Liver (tissue), 9 donors: ENCODE results near the gene PHLPP1. TPM values are rescaled to one million over a fixed set of nuclear protein-coding genes. Genes with fewer than 3 reads are reported as not detected.

Source experiments
- DNase-seq: peaks from one replicate; pipeline ENCODE4 v3.0.0-alpha.2; 2017; ENCODE audit warnings: low spot score
- H3K27ac ChIP-seq, 2 donors: one replicate each; pipeline ENCODE4 v1.7.0; 2013; ENCODE audit warnings: inconsistent platforms in 2 of 2, low read length in 2 of 2, control low read depth in 1 of 2, low read depth in 1 of 2, mild to moderate bottlenecking in 1 of 2
- H3K27me3 ChIP-seq, 4 donors: one replicate each; pipeline versions ENCODE4 v1.6.1 to v1.7.0; 2013; ENCODE audit warnings: low read length in 3 of 4, inconsistent platforms in 1 of 4, mild to moderate bottlenecking in 1 of 4, moderate library complexity in 1 of 4; ENCODE audit not compliant: control insufficient read depth in 4 of 4, insufficient read depth in 4 of 4
- H3K36me3 ChIP-seq, 4 donors: one replicate each; pipeline versions ENCODE4 v1.6.1 to v1.7.0; 2013; ENCODE audit warnings: low read length in 3 of 4, mild to moderate bottlenecking in 3 of 4, low read depth in 1 of 4, moderate library complexity in 1 of 4; ENCODE audit not compliant: control insufficient read depth in 4 of 4, insufficient read depth in 3 of 4
- H3K4me1 ChIP-seq, 4 donors: one replicate each; pipeline versions ENCODE4 v1.6.1 to v1.7.0; 2013; ENCODE audit warnings: low read length in 3 of 4, mild to moderate bottlenecking in 3 of 4, moderate library complexity in 1 of 4; ENCODE audit not compliant: control insufficient read depth in 4 of 4, insufficient read depth in 4 of 4
- H3K4me3 ChIP-seq, 3 donors: one replicate each; pipeline versions ENCODE4 v1.6.1 to v1.7.0; 2013; ENCODE audit warnings: low read length in 3 of 3, control low read depth in 1 of 3, low read depth in 1 of 3, mild to moderate bottlenecking in 1 of 3
- H3K9ac ChIP-seq, 2 donors: one replicate each; pipeline ENCODE4 v1.7.0; 2013; ENCODE audit warnings: low read length in 2 of 2, mild to moderate bottlenecking in 2 of 2, moderate library complexity in 2 of 2, control low read depth in 1 of 2, low read depth in 1 of 2
- H3K9me3 ChIP-seq, 4 donors: one replicate each; pipeline versions ENCODE4 v1.6.1 to v1.7.0; 2013; ENCODE audit warnings: low read length in 3 of 4; ENCODE audit not compliant: control insufficient read depth in 4 of 4
- EGR1 ChIP-seq, 2 donors: IDR thresholded peaks; 2 replicates each; pipeline ENCODE4 v1.6.1; 2016 to 2018; ENCODE audit warnings: antibody characterized with exemption in 2 of 2, low read depth in 2 of 2
- FOXA1 ChIP-seq: IDR thresholded peaks from 2 replicates; pipeline ENCODE4 v1.6.1; 2016; ENCODE audit warnings: antibody characterized with exemption
- FOXA2 ChIP-seq: IDR thresholded peaks from 2 replicates; pipeline ENCODE4 v1.6.1; 2016; ENCODE audit warnings: antibody characterized with exemption
- GABPA ChIP-seq, 2 donors: IDR thresholded peaks in 1 of 2; conservative IDR thresholded peaks in 1 of 2; 2 replicates each; pipeline ENCODE4 v1.6.1; 2016; ENCODE audit warnings: antibody characterized with exemption in 2 of 2, mild to moderate bottlenecking in 1 of 2, moderate library complexity in 1 of 2
- HNF4A ChIP-seq, 2 donors: conservative IDR thresholded peaks; 2 replicates each; pipeline ENCODE4 v1.6.1; 2016; ENCODE audit warnings: antibody characterized with exemption in 2 of 2, mild to moderate bottlenecking in 2 of 2
- HNF4G ChIP-seq: IDR thresholded peaks from 2 replicates; pipeline ENCODE4 v1.6.1; 2016; ENCODE audit warnings: antibody characterized with exemption
- JUND ChIP-seq, 2 donors: IDR thresholded peaks; 2 replicates each; pipeline ENCODE4 v1.6.1; 2016; ENCODE audit warnings: antibody characterized with exemption in 2 of 2
- NR2F2 ChIP-seq: IDR thresholded peaks from 2 replicates; pipeline ENCODE4 v1.6.1; 2016; ENCODE audit warnings: antibody characterized with exemption
- RAD21 ChIP-seq, 2 donors: IDR thresholded peaks; 2 replicates each; pipeline ENCODE4 v1.6.1; 2016; ENCODE audit warnings: antibody characterized with exemption in 2 of 2, mild to moderate bottlenecking in 2 of 2
- RXRA ChIP-seq, 2 donors: IDR thresholded peaks; 2 replicates each; pipeline ENCODE4 v1.6.1; 2017 to 2018; ENCODE audit warnings: antibody characterized with exemption in 2 of 2, mild to moderate bottlenecking in 1 of 2
- SP1 ChIP-seq: IDR thresholded peaks from 2 replicates; pipeline ENCODE4 v1.6.1; 2018; ENCODE audit warnings: antibody characterized with exemption, mild to moderate bottlenecking
- TAF1 ChIP-seq: conservative IDR thresholded peaks from 2 replicates; pipeline ENCODE4 v1.6.1; 2016; ENCODE audit warnings: antibody characterized with exemption, mild to moderate bottlenecking
- YY1 ChIP-seq: IDR thresholded peaks from 2 replicates; pipeline ENCODE4 v1.6.1; 2016; ENCODE audit warnings: antibody characterized with exemption, mild to moderate bottlenecking
- WGBS: extraction: QIAGEN DNeasy Blood & Tissue Kit; methylation state at CpG from one replicate; pipeline ENCODE4 v1.1.7; 2013; 5-methylcytosine and 5-hydroxymethylcytosine counted together
- polyA plus RNA-seq, 2 donors: library from polyadenylated mRNA; stranded (reverse) in 1 of 2; unstranded in 1 of 2; fragments of 200-250 nt in 1 of 2; fragments of >200 nt in 1 of 2; fragmentation: Nextera tagmentation in 1 of 2; extraction: Ambion mirVana in 1 of 2; gene quantifications; one replicate each; pipeline versions ENCODE4 v1.2.1 to v1.2.3, GENCODE V29; 2013 to 2015
- total RNA-seq, 2 donors: library from RNA; depleted of rRNA; stranded (reverse); fragments of >200 nt; gene quantifications; one replicate each; pipeline ENCODE4 v1.2.3, GENCODE V29; 2014
- TF ChIP-seq, protein P1 (sequence below): IDR thresholded peaks from 2 replicates; pipeline ENCODE4 v1.6.1; 2016; ENCODE audit warnings: antibody characterized with exemption
- TF ChIP-seq, protein P2 (sequence below): IDR thresholded peaks from 2 replicates; pipeline ENCODE4 v1.6.1; 2016; ENCODE audit warnings: antibody characterized with exemption
- TF ChIP-seq, protein P3 (sequence below): fragments of 150-350 bp; IDR thresholded peaks from 2 replicates; pipeline ENCODE4 v1.5.1; 2017; ENCODE audit warnings: improper control_type of control experiment, low read depth, low read length; ENCODE audit not compliant: missing input control
- TF ChIP-seq, protein P4 (sequence below): IDR thresholded peaks from 2 replicates; pipeline ENCODE4 v1.6.1; 2016; ENCODE audit warnings: antibody characterized with exemption, mild to moderate bottlenecking
- TF ChIP-seq, protein P5 (sequence below): IDR thresholded peaks from 2 replicates; pipeline ENCODE4 v1.6.1; 2016; ENCODE audit warnings: antibody characterized with exemption
- donor health status: healthy.
- donor health status: healthy.
- donor health status: healthy.
- donor health status: healthy.
- donor health status: healthy.

The PHLPP1 gene
- total and polyA plus RNA-seq, 4 donors, result 4.2 to 14.5 (median 8.6) TPM

DNA sequence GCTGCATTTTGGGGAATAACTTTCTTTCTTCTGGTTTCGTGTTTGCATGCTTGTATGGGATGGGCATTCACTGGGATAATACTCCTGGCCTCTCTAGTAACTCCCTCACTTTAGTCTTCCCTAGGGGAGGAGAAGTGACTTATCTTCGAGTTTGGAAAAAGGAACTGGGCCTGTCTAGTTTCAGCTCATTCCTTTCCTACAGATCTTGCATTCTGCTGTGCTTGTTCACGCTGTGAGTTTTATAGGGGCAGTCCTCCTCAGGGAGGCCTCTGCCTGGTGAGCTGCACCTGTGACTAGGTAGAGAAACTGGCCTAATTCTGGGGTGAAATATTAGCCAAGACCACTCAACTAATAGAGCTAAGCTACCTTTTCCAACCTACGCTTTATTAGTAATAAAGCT, 50.9 kb downstream of the PHLPP1 start:
- H3K27me3 ChIP-seq, result no peaks in the 10 kb centered on the region
- TF ChIP-seq HNF4G (no peak), RXRA (IDR thresholded peaks at IDR 0.05) (no peak), FOXA2 (no peak), HNF4A (conservative IDR thresholded peaks at IDR 0.05) (no peak), NR2F2 (no peak), YY1 (no peak), TAF1 (no peak), RAD21 (IDR thresholded peaks at IDR 0.05) (no peak), JUND (IDR thresholded peaks at IDR 0.05) (no peak), SP1 (no peak), FOXA1 (no peak), EGR1 (IDR thresholded peaks at IDR 0.05; ENCODE audit: low read depth in 2 of 2) (no peak), GABPA (IDR thresholded peaks at IDR 0.05 in 1 of 2, conservative IDR thresholded peaks at IDR 0.05 in 1 of 2) (no peak)
- TF ChIP-seq, protein P1, sequence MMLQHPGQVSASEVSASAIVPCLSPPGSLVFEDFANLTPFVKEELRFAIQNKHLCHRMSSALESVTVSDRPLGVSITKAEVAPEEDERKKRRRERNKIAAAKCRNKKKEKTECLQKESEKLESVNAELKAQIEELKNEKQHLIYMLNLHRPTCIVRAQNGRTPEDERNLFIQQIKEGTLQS, result no peak
- TF ChIP-seq, protein P2, sequence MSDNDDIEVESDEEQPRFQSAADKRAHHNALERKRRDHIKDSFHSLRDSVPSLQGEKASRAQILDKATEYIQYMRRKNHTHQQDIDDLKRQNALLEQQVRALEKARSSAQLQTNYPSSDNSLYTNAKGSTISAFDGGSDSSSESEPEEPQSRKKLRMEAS, result no peak
- TF ChIP-seq, protein P3, sequence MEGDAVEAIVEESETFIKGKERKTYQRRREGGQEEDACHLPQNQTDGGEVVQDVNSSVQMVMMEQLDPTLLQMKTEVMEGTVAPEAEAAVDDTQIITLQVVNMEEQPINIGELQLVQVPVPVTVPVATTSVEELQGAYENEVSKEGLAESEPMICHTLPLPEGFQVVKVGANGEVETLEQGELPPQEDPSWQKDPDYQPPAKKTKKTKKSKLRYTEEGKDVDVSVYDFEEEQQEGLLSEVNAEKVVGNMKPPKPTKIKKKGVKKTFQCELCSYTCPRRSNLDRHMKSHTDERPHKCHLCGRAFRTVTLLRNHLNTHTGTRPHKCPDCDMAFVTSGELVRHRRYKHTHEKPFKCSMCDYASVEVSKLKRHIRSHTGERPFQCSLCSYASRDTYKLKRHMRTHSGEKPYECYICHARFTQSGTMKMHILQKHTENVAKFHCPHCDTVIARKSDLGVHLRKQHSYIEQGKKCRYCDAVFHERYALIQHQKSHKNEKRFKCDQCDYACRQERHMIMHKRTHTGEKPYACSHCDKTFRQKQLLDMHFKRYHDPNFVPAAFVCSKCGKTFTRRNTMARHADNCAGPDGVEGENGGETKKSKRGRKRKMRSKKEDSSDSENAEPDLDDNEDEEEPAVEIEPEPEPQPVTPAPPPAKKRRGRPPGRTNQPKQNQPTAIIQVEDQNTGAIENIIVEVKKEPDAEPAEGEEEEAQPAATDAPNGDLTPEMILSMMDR, result no peak
- TF ChIP-seq, protein P4, sequence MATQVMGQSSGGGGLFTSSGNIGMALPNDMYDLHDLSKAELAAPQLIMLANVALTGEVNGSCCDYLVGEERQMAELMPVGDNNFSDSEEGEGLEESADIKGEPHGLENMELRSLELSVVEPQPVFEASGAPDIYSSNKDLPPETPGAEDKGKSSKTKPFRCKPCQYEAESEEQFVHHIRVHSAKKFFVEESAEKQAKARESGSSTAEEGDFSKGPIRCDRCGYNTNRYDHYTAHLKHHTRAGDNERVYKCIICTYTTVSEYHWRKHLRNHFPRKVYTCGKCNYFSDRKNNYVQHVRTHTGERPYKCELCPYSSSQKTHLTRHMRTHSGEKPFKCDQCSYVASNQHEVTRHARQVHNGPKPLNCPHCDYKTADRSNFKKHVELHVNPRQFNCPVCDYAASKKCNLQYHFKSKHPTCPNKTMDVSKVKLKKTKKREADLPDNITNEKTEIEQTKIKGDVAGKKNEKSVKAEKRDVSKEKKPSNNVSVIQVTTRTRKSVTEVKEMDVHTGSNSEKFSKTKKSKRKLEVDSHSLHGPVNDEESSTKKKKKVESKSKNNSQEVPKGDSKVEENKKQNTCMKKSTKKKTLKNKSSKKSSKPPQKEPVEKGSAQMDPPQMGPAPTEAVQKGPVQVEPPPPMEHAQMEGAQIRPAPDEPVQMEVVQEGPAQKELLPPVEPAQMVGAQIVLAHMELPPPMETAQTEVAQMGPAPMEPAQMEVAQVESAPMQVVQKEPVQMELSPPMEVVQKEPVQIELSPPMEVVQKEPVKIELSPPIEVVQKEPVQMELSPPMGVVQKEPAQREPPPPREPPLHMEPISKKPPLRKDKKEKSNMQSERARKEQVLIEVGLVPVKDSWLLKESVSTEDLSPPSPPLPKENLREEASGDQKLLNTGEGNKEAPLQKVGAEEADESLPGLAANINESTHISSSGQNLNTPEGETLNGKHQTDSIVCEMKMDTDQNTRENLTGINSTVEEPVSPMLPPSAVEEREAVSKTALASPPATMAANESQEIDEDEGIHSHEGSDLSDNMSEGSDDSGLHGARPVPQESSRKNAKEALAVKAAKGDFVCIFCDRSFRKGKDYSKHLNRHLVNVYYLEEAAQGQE, result no peak
- TF ChIP-seq, protein P5, sequence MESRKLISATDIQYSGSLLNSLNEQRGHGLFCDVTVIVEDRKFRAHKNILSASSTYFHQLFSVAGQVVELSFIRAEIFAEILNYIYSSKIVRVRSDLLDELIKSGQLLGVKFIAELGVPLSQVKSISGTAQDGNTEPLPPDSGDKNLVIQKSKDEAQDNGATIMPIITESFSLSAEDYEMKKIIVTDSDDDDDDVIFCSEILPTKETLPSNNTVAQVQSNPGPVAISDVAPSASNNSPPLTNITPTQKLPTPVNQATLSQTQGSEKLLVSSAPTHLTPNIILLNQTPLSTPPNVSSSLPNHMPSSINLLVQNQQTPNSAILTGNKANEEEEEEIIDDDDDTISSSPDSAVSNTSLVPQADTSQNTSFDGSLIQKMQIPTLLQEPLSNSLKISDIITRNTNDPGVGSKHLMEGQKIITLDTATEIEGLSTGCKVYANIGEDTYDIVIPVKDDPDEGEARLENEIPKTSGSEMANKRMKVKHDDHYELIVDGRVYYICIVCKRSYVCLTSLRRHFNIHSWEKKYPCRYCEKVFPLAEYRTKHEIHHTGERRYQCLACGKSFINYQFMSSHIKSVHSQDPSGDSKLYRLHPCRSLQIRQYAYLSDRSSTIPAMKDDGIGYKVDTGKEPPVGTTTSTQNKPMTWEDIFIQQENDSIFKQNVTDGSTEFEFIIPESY, result no peak
- WGBS, result 90% methylated on average over 4 of the region's 4 CpGs

More for the DNA sequence above, 50.9 kb downstream of the PHLPP1 start:
- H3K36me3 ChIP-seq, result no peaks in the 10 kb centered on the region
- H3K27ac ChIP-seq, result no peak overlapping the region
- no peak for DNase-seq
- H3K9me3 ChIP-seq, result no peaks in the 10 kb centered on the region
- peaks cover 0 to 21% (median 7%) of the 10 kb centered on the region in 4 donors for H3K4me1 ChIP-seq
- H3K9ac ChIP-seq, result no peak overlapping the region
- no peak overlapping the region for H3K4me3 ChIP-seq
